OCI-LY3 (cell line): Measurements from ENCODE around the gene PIEZO2.

Experiments
- H2AFZ ChIP-seq: fragments of 200-600, 300-600 bp; shearing (Covaris generic); 2 replicates; pipeline ENCODE4 v1.6.0; 2014; ENCODE audit warnings: antibody characterized with exemption, low read depth, low read length
- H3K27ac ChIP-seq: fragments of 200-600, 300-600 bp; sonication (generic); 2 replicates; pipeline ENCODE4 v1.5.1; 2014; ENCODE audit warnings: mild to moderate bottlenecking, low read length, moderate library complexity, mixed read lengths
- H3K27me3 ChIP-seq: fragments of 200-600, 300-600 bp; sonication (generic); 2 replicates; pipeline ENCODE4 v1.6.1; 2014; ENCODE audit warnings: low read depth, low read length, mixed read lengths
- H3K36me3 ChIP-seq: fragments of 200-600, 300-600 bp; sonication (generic); replicated peaks from 2 replicates; pipeline ENCODE3; 2014; ENCODE audit warnings: low read depth, low read length, mixed read lengths
- H3K4me1 ChIP-seq: fragments of 300-600, 200-600 bp; sonication (generic); 2 replicates; pipeline ENCODE4 v1.6.1; 2014; ENCODE audit warnings: low read length, mixed read lengths
- H3K4me2 ChIP-seq: fragments of 200-600, 300-600 bp; sonication (generic); 2 replicates; pipeline ENCODE4 v1.6.1; 2014; ENCODE audit warnings: low read length, mixed read lengths
- H3K4me3 ChIP-seq: fragments of 300-600, 200-600 bp; sonication (generic); 2 replicates; pipeline ENCODE4 v1.5.1; 2014; ENCODE audit warnings: antibody characterized with exemption, mild to moderate bottlenecking, low read length, moderate library complexity
- H3K79me2 ChIP-seq: fragments of 300-600, 200-600 bp; shearing (Covaris generic); 2 replicates; pipeline ENCODE4 v1.6.1; 2014; ENCODE audit warnings: mild to moderate bottlenecking, low read length, mixed read lengths
- H3K9ac ChIP-seq: fragments of 300-600, 200-600 bp; shearing (Covaris generic); 2 replicates; pipeline ENCODE4 v1.6.0; 2014; ENCODE audit warnings: mild to moderate bottlenecking, low read length, moderate library complexity
- H3K9me3 ChIP-seq: fragments of 200-600, 300-600 bp; shearing (Covaris generic); 2 replicates; pipeline ENCODE4 v1.6.1; 2014; ENCODE audit warnings: low read length, mixed read lengths; ENCODE audit not compliant: insufficient read depth
- H4K20me1 ChIP-seq: fragments of 200-600, 300-600 bp; sonication (generic); 2 replicates; pipeline ENCODE4 v1.6.1; 2016; ENCODE audit warnings: low read length, mixed read lengths; ENCODE audit not compliant: insufficient read depth
- CTCF ChIP-seq: fragments of 200-600, 300-600 bp; sonication (generic); IDR thresholded peaks from 2 replicates; pipeline ENCODE4 v1.5.1; 2014; ENCODE audit warnings: antibody characterized with exemption, low read length, low read depth
- EZH2phosphoT487 ChIP-seq: fragments of 200-600 bp; shearing (Covaris generic); IDR thresholded peaks from 2 replicates; pipeline ENCODE4 v1.6.1; 2018; ENCODE audit warnings: antibody characterized with exemption, mixed run types, low read depth

The PIEZO2 gene

GRCh38 chr18:10689236-10690034, 459.9 kb downstream of the PIEZO2 start:
- H3K27ac ChIP-seq = no peak overlapping the region
- H4K20me1 ChIP-seq = no peaks in the 10 kb centered on the region
- no peak overlapping the region for H3K4me3 ChIP-seq
- H3K4me1 ChIP-seq = peaks cover 13% of the 10 kb centered on the region
- no peaks in the 10 kb centered on the region for H3K79me2 ChIP-seq
- TF ChIP-seq EZH2phosphoT487 = no peak
- no peak for TF ChIP-seq CTCF
- no peaks in the 10 kb centered on the region for H3K36me3 ChIP-seq
- no peak overlapping the region for H3K4me2 ChIP-seq
- H2AFZ ChIP-seq = no peak overlapping the region
- no peak overlapping the region for H3K9ac ChIP-seq
- no peaks in the 10 kb centered on the region for H3K27me3 ChIP-seq
- H3K9me3 ChIP-seq = no peaks in the 10 kb centered on the region

- Histone ChIP-seq H3K4me2 (no peak overlapping the region), H3K79me2 (no peaks in the 10 kb centered on the region), H3K9ac (no peak overlapping the region), H3K4me3 (no peak overlapping the region), H4K20me1 (no peaks in the 10 kb centered on the region), H3K27me3 (no peaks in the 10 kb centered on the region), H3K27ac (no peak overlapping the region), H3K9me3 (no peaks in the 10 kb centered on the region), H3K4me1 (peaks cover 13% of the 10 kb centered on the region), H3K36me3 (no peaks in the 10 kb centered on the region), H2AFZ (no peak overlapping the region)
- no peak for TF ChIP-seq EZH2phosphoT487
- no peak for TF ChIP-seq CTCF
These were observed 460.6 kb downstream of the PIEZO2 start for GRCh38 chr18:10688766-10689165.

DNA sequence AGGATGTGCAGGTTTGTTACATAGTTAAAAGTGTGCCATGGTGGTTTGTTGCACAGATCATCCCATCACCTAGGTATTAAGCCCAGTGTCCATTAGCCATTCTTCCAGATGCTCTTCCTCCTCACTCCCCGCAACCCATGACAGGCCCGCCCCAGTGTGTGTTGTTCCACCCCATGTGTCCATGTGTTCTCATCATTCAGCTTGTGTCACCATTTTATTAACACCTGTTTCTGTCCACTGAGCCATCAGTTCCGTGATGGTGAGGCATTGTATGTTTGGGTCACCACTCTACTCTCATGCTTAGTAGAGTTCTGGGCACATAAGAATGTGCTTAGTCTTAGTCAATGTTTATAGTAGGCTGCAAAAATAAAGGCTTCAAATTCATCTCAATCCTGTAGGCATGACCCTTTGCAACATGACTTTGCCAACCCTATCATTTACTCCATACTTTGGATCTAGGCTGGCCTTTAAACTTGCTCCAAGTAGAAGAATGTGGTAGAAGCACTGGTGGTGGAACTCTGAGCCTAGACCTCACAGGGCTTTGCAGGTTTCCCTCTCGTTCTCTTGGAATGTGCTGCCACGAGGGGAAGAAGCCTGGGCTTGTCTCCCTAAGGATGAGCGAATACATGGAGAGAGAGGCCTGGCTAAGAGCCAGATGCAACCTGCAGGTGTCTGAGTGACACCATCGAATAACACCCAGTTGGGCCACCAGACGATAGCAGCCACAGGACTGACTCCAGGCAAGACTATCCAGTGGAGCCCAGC, 462.0 kb downstream of the PIEZO2 start:
- no peaks in the 10 kb centered on the region for H3K27me3 ChIP-seq
- H2AFZ ChIP-seq = no peak overlapping the region

More for the DNA sequence above, 462.0 kb downstream of the PIEZO2 start:
- no peaks in the 10 kb centered on the region for H3K79me2 ChIP-seq
- no peaks in the 10 kb centered on the region for H3K36me3 ChIP-seq
- no peak overlapping the region for H3K4me2 ChIP-seq
- H3K4me1 ChIP-seq = peaks cover 13% of the 10 kb centered on the region
- H3K4me3 ChIP-seq = no peak overlapping the region
- no peak overlapping the region for H3K9ac ChIP-seq
- H3K9me3 ChIP-seq = no peaks in the 10 kb centered on the region
- no peak for TF ChIP-seq CTCF
- no peak for TF ChIP-seq EZH2phosphoT487
- H4K20me1 ChIP-seq = no peaks in the 10 kb centered on the region
- H3K27ac ChIP-seq = no peak overlapping the region
